Activated CD4-positive, alpha-beta T cell treated with anti-CD3 and anti-CD28 coated beads for 4 hours (primary cell): Measurements from ENCODE around the gene TGFB1I1.
"Not testable (repeated sequence)": the region's sequence is repeated elsewhere in the genome, so short reads cannot be mapped to it uniquely, and the experiment has no call there.

ENCODE experiments used
- DNase-seq, 2 donors: peaks; one replicate each; pipeline ENCODE4 v3.0.0-alpha.2; 2020

TGFB1I1 gene

DNA sequence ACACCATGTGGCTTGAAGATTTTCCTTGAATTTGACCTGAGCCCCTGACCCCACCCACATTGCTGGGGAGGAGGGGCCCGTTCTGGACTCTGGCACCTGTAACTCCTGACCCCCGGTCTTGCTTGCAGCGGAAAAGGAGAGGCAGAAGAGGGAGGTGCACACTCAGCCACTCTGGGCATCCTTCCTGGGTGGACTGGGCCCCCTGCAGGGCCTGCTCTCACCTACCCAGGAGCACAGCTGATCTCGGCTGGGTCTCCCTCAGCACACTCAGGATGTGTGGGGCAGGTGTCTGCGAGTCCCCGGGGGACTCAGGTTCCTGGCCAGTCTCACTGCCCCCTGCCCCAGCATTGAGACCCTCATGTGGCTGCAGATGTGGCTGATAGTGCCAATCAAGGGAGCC is 51.8 kb downstream of the TGFB1I1 start:
- not testable (repeated sequence) for DNase-seq

DNA sequence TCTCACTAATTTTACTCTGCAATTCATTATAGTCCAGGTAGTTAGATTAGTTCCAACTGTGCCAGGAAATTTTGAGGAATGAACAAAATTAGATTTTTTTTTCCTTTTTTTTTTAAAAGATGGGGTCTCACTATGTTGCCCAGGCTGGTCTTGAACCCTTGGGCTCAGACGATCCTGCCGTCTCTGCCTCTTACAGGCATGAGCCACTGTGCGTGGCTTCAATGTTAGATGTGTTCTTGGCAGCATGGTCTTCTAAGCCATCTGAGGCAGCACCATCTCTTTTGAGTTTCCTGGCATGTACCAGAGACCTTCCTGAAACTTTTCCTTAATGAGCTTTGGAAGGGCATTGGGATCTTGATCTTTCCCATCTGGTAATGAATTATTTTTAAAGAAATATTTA is 53.2 kb downstream of the TGFB1I1 start:
- no peak for DNase-seq
